Transverse colon (tissue), 4 donors: ENCODE measurements around the gene TAS2R8. TPM values are rescaled to one million over a fixed set of nuclear protein-coding genes. Genes with fewer than 3 reads are reported as not detected.

Experiments used
- DNase-seq: peaks from one replicate; pipeline ENCODE4 v3.0.0-alpha.2; 2019
- H3K27ac ChIP-seq, 4 donors: fragments of 200-600 bp; sonication (generic); 2 replicates each; pipeline ENCODE4 v1.5.1; 2016 to 2018; ENCODE audit warnings: inconsistent platforms in 4 of 4
- H3K27me3 ChIP-seq: fragments of 200-600 bp; sonication (generic); 2 replicates; pipeline ENCODE4 v1.5.1; 2017; ENCODE audit warnings: inconsistent platforms
- H3K36me3 ChIP-seq, 4 donors: fragments of 200-600 bp; sonication (generic); 2 replicates each; pipeline ENCODE4 v1.5.1; 2017 to 2019; ENCODE audit warnings: inconsistent platforms in 4 of 4
- H3K4me1 ChIP-seq, 4 donors: fragments of 200-600 bp; sonication (generic); 2 replicates each; pipeline ENCODE4 v1.5.1; 2017 to 2020; ENCODE audit warnings: inconsistent platforms in 4 of 4
- H3K4me3 ChIP-seq, 4 donors: fragments of 200-600 bp; sonication (generic); 1 replicate in 1 of 4; 2 replicates in 3 of 4; pipeline versions ENCODE4 v1.5.1 to v1.6.1; 2017 to 2019; ENCODE audit warnings: inconsistent platforms in 4 of 4
- H3K9me3 ChIP-seq, 2 donors: fragments of 200-600 bp; sonication (generic); 2 replicates each; pipeline ENCODE4 v1.5.1; 2017 to 2019; ENCODE audit warnings: inconsistent platforms in 2 of 2
- EP300 ChIP-seq: sonication (generic); formaldehyde crosslinking; IDR thresholded peaks from one replicate; pipeline ENCODE4 v1.6.1; 2017; ENCODE audit warnings: antibody characterized with exemption, low read depth
- POLR2A ChIP-seq: fragments of 450-650 bp; IDR thresholded peaks from one replicate; pipeline ENCODE4 v1.6.1; 2016; ENCODE audit warnings: antibody characterized with exemption, mild to moderate bottlenecking, moderate library complexity
- POLR2AphosphoS5 ChIP-seq, 3 donors: sonication (generic); formaldehyde crosslinking; IDR thresholded peaks; one replicate each; pipeline ENCODE4 v1.6.1; 2016; ENCODE audit warnings: antibody characterized with exemption in 3 of 3
- WGBS, 2 donors: methylation state at CpG; one replicate each; pipeline ENCODE4 v1.1.5; 2018; ENCODE audit warnings: low coverage in 1 of 2; 5-methylcytosine and 5-hydroxymethylcytosine counted together
- in situ Hi-C, 4 donors: fragments of 200-750 bp; cut with MboI; loops; one replicate each; pipeline versions ENCODE4 v1.15.0 to v1.15.1; 2017; ENCODE audit warnings: low sequenced_read_pairs in 3 of 4, low pct_ligation_motif_present in 1 of 4, low pct_unique_long_range_greater_than_20kb in 1 of 4
- intact Hi-C: fragments of 100-400 bp; cut with DNase I; formaldehyde crosslinking; loops from one replicate; pipeline ENCODE4 v1.15.1; 2023; ENCODE audit warnings: low total_unique reads
- total RNA-seq, 4 donors: library from RNA; depleted of rRNA; stranded (reverse); fragments of >200 nt; gene quantifications; one replicate each; pipeline ENCODE4 v1.1.0, GENCODE V29; 2016
- TF ChIP-seq, protein P1 (sequence below), 5 experiments: fragments of 200-600 bp in 3 of 5; fragments of 450-650 bp in 2 of 5; sonication (generic) in 3 of 5; IDR thresholded peaks; 1 replicate in 2 of 5; 2 replicates in 3 of 5; pipeline ENCODE4 v1.5.1; 2016 to 2017; ENCODE audit warnings: antibody characterized with exemption in 5 of 5, inconsistent platforms in 3 of 5, mild to moderate bottlenecking in 2 of 5, moderate library complexity in 1 of 5

Gene TAS2R8
- total RNA-seq, 4 donors from 2014 or later = not detected

DNA sequence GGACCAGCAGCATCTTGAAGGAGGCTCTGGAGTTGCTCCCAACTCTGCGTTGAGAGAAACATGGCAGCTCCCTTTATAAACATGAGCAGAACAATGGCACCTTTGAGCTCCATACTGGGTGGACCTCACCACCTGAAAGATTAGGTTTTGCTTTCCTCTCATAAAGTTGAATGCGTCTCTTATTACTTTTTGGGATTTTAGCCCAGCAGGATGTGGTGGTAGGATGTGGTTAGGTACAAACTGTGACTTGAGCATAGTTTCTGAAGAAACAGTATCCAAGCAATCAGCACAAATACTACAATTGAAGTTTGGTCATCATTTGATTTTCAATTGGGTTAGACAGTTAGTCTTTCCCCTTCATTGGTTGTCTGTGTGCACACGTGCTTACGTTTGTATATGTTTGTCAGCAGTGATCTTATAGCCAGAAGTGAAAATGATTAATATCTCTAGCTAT, 42.4 kb upstream of the TAS2R8 start, which contains the start of gene PRR4:
TSS of gene PRR4 (minus strand) at position 51 of the 454 bp plus-strand sequence. CDS start at position 13, 38 bp downstream.
- 85 to 96% methylated on average over 4 of the region's 4 CpGs for WGBS, 2 donors
- Histone ChIP-seq H3K9me3 (no peaks in the 10 kb centered on the region), H3K4me3 (no peak within 1 kb of the TSS), H3K36me3 (no peaks in the 10 kb centered on the region), H3K27me3 (no peaks in the 10 kb centered on the region), H3K4me1 (no peaks in the 10 kb centered on the region), H3K27ac (no peak within 1 kb of the TSS)
- DNase-seq = no peak
- intact Hi-C loops (no loop called here), in situ Hi-C loops (no loop called here)
- TF ChIP-seq EP300 (no peak), POLR2A (no peak), POLR2AphosphoS5 (IDR thresholded peaks at IDR 0.05) (no peak)
- TF ChIP-seq, protein P1, sequence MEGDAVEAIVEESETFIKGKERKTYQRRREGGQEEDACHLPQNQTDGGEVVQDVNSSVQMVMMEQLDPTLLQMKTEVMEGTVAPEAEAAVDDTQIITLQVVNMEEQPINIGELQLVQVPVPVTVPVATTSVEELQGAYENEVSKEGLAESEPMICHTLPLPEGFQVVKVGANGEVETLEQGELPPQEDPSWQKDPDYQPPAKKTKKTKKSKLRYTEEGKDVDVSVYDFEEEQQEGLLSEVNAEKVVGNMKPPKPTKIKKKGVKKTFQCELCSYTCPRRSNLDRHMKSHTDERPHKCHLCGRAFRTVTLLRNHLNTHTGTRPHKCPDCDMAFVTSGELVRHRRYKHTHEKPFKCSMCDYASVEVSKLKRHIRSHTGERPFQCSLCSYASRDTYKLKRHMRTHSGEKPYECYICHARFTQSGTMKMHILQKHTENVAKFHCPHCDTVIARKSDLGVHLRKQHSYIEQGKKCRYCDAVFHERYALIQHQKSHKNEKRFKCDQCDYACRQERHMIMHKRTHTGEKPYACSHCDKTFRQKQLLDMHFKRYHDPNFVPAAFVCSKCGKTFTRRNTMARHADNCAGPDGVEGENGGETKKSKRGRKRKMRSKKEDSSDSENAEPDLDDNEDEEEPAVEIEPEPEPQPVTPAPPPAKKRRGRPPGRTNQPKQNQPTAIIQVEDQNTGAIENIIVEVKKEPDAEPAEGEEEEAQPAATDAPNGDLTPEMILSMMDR (IDR thresholded peaks at IDR 0.05) = no peak

DNA sequence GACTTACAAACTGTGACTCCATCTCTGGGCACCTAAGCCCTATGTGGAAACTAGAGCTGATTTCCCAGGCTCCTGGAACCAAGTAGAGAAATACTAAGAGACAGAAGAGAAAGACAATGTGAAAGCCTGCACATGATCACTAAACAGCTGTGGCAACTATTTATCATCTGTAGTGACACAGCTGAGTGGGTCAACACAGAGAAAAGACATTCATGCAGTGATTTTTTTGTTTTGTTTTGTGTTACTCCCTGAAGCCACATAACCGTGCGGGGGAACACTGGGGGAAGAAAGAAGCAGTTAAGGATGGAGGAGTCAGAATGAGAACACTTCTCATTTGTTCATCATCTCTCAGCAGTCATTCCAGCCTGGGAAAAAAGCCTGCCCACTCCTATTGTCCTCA, 40.7 kb upstream of the TAS2R8 start:
- H3K36me3 ChIP-seq = no peaks in the 10 kb centered on the region
- in situ Hi-C loops = no loop called here
- H3K9me3 ChIP-seq = no peaks in the 10 kb centered on the region
- H3K27me3 ChIP-seq = no peaks in the 10 kb centered on the region
- H3K4me1 ChIP-seq = no peaks in the 10 kb centered on the region
- 40 to 46% methylated on average over 2 of the region's 2 CpGs for WGBS, 2 donors
- no peak for DNase-seq
- TF ChIP-seq, protein P1 (IDR thresholded peaks at IDR 0.05) = no peak
- intact Hi-C loops = no loop called here
- no peak overlapping the region for H3K27ac ChIP-seq
- no peak overlapping the region for H3K4me3 ChIP-seq

DNA sequence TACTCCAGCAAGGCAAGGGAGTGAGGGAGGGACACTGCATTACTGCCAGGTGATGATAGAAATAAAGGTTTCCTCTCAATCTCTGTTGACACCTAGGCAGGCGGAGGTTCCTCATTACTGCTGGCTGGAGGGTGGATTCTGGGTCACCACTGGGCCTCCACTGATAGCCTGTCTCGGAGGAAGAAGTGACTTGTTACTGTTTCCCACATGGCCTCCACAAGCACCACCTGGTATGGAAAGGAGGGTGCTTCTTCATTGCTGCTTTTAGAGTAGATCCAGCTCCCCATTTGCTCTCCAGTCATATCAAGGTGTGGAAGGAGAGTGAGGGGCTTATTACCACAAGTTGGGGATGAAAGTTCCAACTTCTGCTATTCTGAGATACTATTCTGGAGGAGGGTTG, 35.8 kb upstream of the TAS2R8 start:
- Histone ChIP-seq H3K9me3 (no peaks in the 10 kb centered on the region), H3K27me3 (no peaks in the 10 kb centered on the region), H3K4me1 (no peaks in the 10 kb centered on the region), H3K36me3 (no peaks in the 10 kb centered on the region), H3K4me3 (no peak overlapping the region), H3K27ac (no peak overlapping the region)
- TF ChIP-seq POLR2AphosphoS5 (IDR thresholded peaks at IDR 0.05) (no peak), POLR2A (no peak), EP300 (no peak)
- TF ChIP-seq, protein P1 (IDR thresholded peaks at IDR 0.05) = no peak
- 88% methylated on average over 2 of the region's 2 CpGs; no CpG with 5 or more reads in 1 of the 2 donors for WGBS, 2 donors
- intact Hi-C loops = no loop called here
- DNase-seq = no peak
- in situ Hi-C loops = no loop called here

DNA sequence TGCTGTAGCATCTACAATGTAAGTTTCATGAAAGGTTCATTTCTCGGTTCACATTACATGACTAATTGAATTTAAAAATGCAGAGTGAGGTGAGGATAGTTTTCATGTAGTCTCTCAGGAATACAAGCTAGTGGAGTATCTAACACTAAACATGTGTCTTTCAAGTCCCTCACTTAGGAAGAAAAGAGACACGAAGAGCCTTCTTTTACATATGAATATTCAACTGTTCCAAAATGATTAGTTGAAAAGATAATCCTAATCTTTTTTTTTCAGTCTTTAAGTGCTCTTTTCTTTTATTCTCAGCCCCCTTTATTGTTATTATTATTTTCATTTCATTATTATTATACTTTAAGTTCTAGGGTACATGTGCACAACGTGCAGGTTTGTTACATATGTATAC, 31.4 kb upstream of the TAS2R8 start:
- no peak overlapping the region for H3K4me3 ChIP-seq
- in situ Hi-C loops (no loop called here), intact Hi-C loops (no loop called here)
- H3K4me1 ChIP-seq = no peaks in the 10 kb centered on the region
- TF ChIP-seq POLR2A (no peak), POLR2AphosphoS5 (IDR thresholded peaks at IDR 0.05) (no peak), EP300 (no peak)
- TF ChIP-seq, protein P1 (IDR thresholded peaks at IDR 0.05) = no peak
- no peaks in the 10 kb centered on the region for H3K9me3 ChIP-seq
- DNase-seq = no peak
- H3K27ac ChIP-seq = no peak overlapping the region
- H3K36me3 ChIP-seq = no peaks in the 10 kb centered on the region
- 93% methylated on average over 3 of the region's 3 CpGs for WGBS, 2 donors
- H3K27me3 ChIP-seq = no peaks in the 10 kb centered on the region
